Measurements from ENCODE around the gene TTR. TPM values are rescaled to one million over a fixed set of nuclear protein-coding genes. Genes with fewer than 3 reads are reported as not detected.

Gene TTR
- not detected in 2 replicates for total RNA-seq

DNA sequence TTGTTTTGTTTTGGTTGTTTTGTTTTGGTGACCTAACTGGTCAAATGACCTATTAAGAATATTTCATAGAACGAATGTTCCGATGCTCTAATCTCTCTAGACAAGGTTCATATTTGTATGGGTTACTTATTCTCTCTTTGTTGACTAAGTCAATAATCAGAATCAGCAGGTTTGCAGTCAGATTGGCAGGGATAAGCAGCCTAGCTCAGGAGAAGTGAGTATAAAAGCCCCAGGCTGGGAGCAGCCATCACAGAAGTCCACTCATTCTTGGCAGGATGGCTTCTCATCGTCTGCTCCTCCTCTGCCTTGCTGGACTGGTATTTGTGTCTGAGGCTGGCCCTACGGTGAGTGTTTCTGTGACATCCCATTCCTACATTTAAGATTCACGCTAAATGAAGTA is at the start of gene TTR:
TTR (plus strand) TSS at position 250 of the 400 bp plus-strand sequence; CDS start at position 276, 26 bp downstream.

Other genes starting within 250 kb of the TTR start
- gene DSG4, start 215.1 kb upstream of the TTR start, total RNA-seq, result not detected in 2 replicates
- gene DSG3, start 144.1 kb upstream of the TTR start, total RNA-seq, result not detected in 2 replicates
- 1.4 and 10.0 TPM in 2 replicates for gene DSG2, start 93.7 kb upstream of the TTR start, total RNA-seq
- gene B4GALT6, start 92.7 kb downstream of the TTR start, total RNA-seq, result 1.6 and 2.0 TPM in 2 replicates
- gene SLC25A52, start 169.0 kb downstream of the TTR start, total RNA-seq, result not detected in 2 replicates

All from pericardium fibroblast (primary cell).